Activated naive CD8-positive, alpha-beta T cell treated with anti-CD3 and anti-CD28 coated beads, Interleukin-2, amount 10 ng/mL, durations not matched to agents 7 days and 5 days (primary cell): ENCODE results near the gene ARMC12. TPM values are rescaled to one million over a fixed set of nuclear protein-coding genes. Genes with fewer than 3 reads are reported as not detected.

Experiments used
- ATAC-seq: fragments of 150-1000 bp; cut with Tn5 transposase; one replicate; pipeline ENCODE4 v1.10.0; 2021; ENCODE audit warnings: low read depth, moderate library complexity
- POLR2A ChIA-PET: fragments of 350-600 bp; sonication (Branson Sonifier 250); formaldehyde crosslinking; loops from one replicate; lab custom pipeline; 2021; ENCODE audit warnings: antibody characterized with exemption; lab: Charles Lee
- DNase-seq: peaks from one replicate; pipeline ENCODE4 v3.0.0; 2021
- H3K27ac Mint-ChIP-seq: one replicate; pipeline ENCODE4 v1.8.0; 2022; ENCODE audit warnings: mild to moderate bottlenecking, mixed read lengths
- H3K27me3 Mint-ChIP-seq: one replicate; pipeline ENCODE4 v1.8.0; 2022; ENCODE audit warnings: mild to moderate bottlenecking, moderate library complexity, mixed read lengths
- H3K36me3 Mint-ChIP-seq: one replicate; pipeline ENCODE4 v1.8.0; 2021; ENCODE audit warnings: mild to moderate bottlenecking, mixed read lengths
- H3K4me1 Mint-ChIP-seq: one replicate; pipeline ENCODE4 v1.8.0; 2021; ENCODE audit warnings: mixed read lengths
- H3K4me3 Mint-ChIP-seq: one replicate; pipeline ENCODE4 v1.8.0; 2022; ENCODE audit warnings: mild to moderate bottlenecking, moderate library complexity, mixed read lengths
- H3K9me3 Mint-ChIP-seq: one replicate; pipeline ENCODE4 v1.8.0; 2021; ENCODE audit warnings: mixed read lengths
- total RNA-seq, 2 experiments: library from RNA; stranded (reverse); gene quantifications; one replicate each; pipeline ENCODE4 v1.2.3, GENCODE V29; 2021

The ARMC12 gene
- total RNA-seq, 2 experiments from 2014 or later, result 0.85 to 0.97 TPM

GRCh38 chr6:35708585-35708984 lies 28.2 kb upstream of the ARMC12 start:
- POLR2A ChIA-PET, result no interaction called here
- DNase-seq (no peak), ATAC-seq (no peak)
- no peak overlapping the region for H3K4me3 Mint-ChIP-seq
- peaks cover 3% of the 10 kb centered on the region for H3K9me3 Mint-ChIP-seq
- H3K4me1 Mint-ChIP-seq, result peaks cover 23% of the 10 kb centered on the region
- H3K36me3 Mint-ChIP-seq, result no peaks in the 10 kb centered on the region
- no peaks in the 10 kb centered on the region for H3K27me3 Mint-ChIP-seq
- H3K27ac Mint-ChIP-seq, result no peak overlapping the region

- Mint-ChIP-seq H3K4me3 (no peak overlapping the region), H3K36me3 (no peaks in the 10 kb centered on the region), H3K27me3 (no peaks in the 10 kb centered on the region), H3K4me1 (peaks cover 26% of the 10 kb centered on the region), H3K27ac (peak overlapping the region; percentile 37), H3K9me3 (no peaks in the 10 kb centered on the region)
- POLR2A ChIA-PET, result interaction anchor here (0.6 kb wide), 1 partner anchor 10 kb away, joined by 3 read pairs; no protein-coding TSS in a partner anchor
- ATAC-seq (peak; percentile 84), DNase-seq (peak; percentile 26)
Observed at GRCh38 chr6:35710241-35710847, 26.5 kb upstream of the ARMC12 start.

GRCh38 chr6:35711731-35712130 lies 25.1 kb upstream of the ARMC12 start:
- POLR2A ChIA-PET, result no interaction called here

GRCh38 chr6:35713006-35713767 lies 23.6 kb upstream of the ARMC12 start:
- no peak overlapping the region for H3K27ac Mint-ChIP-seq
- H3K9me3 Mint-ChIP-seq, result no peaks in the 10 kb centered on the region
- H3K36me3 Mint-ChIP-seq, result no peaks in the 10 kb centered on the region
- ATAC-seq (peak; percentile 28), DNase-seq (peak; percentile 30)
- no peak overlapping the region for H3K4me3 Mint-ChIP-seq
- POLR2A ChIA-PET, result interaction anchor here (0.5 to 1.2 kb wide), 5 partner anchors 11 to 1440 kb away, joined by 3 to 6 read pairs (median 4); no protein-coding TSS in a partner anchor
- no peaks in the 10 kb centered on the region for H3K27me3 Mint-ChIP-seq
- peaks cover 32% of the 10 kb centered on the region for H3K4me1 Mint-ChIP-seq

More at GRCh38 chr6:35711731-35712130, 25.1 kb upstream of the ARMC12 start:
- Mint-ChIP-seq H3K36me3 (no peaks in the 10 kb centered on the region), H3K9me3 (no peaks in the 10 kb centered on the region), H3K4me3 (no peak overlapping the region), H3K4me1 (peaks cover 22% of the 10 kb centered on the region), H3K27me3 (no peaks in the 10 kb centered on the region), H3K27ac (no peak overlapping the region)
- ATAC-seq (no peak), DNase-seq (peak; percentile 3)

- Mint-ChIP-seq H3K27ac (peak overlapping the region; percentile 91), H3K4me1 (peaks cover 51% of the 10 kb centered on the region), H3K9me3 (no peaks in the 10 kb centered on the region), H3K36me3 (no peaks in the 10 kb centered on the region), H3K4me3 (no peak overlapping the region), H3K27me3 (no peaks in the 10 kb centered on the region)
- POLR2A ChIA-PET, result interaction anchor here (1.7 kb wide), 1 partner anchor 9 kb away, joined by 4 read pairs; no protein-coding TSS in a partner anchor
- DNase-seq (peak; percentile 13), ATAC-seq (no peak)
Observed at GRCh38 chr6:35716798-35717197, 20.0 kb upstream of the ARMC12 start.

GRCh38 chr6:35717449-35718374 lies 19.1 kb upstream of the ARMC12 start:
- POLR2A ChIA-PET, result interaction anchor here (1.4 to 2.6 kb wide), 4 partner anchors 8 to 55 kb away, joined by 3 to 14 read pairs (median 4); no protein-coding TSS in a partner anchor
- H3K9me3 Mint-ChIP-seq, result no peaks in the 10 kb centered on the region
- H3K27ac Mint-ChIP-seq, result peak overlapping the region; percentile 91
- peaks cover 45% of the 10 kb centered on the region for H3K4me1 Mint-ChIP-seq
- no peaks in the 10 kb centered on the region for H3K36me3 Mint-ChIP-seq
- no peak for ATAC-seq
- H3K27me3 Mint-ChIP-seq, result no peaks in the 10 kb centered on the region
- peak; percentile 28 for DNase-seq
- peak overlapping the region; percentile 65 for H3K4me3 Mint-ChIP-seq

GRCh38 chr6:35718375-35718736 lies 18.5 kb upstream of the ARMC12 start:
- peaks cover 41% of the 10 kb centered on the region for H3K4me1 Mint-ChIP-seq
- ATAC-seq, result no peak
- POLR2A ChIA-PET, result interaction anchor here (1.4 to 2.6 kb wide), 3 partner anchors 9 to 55 kb away, joined by 3 to 14 read pairs (median 5); no protein-coding TSS in a partner anchor
- H3K4me3 Mint-ChIP-seq, result peak overlapping the region; percentile 65
- H3K9me3 Mint-ChIP-seq, result no peaks in the 10 kb centered on the region
- no peaks in the 10 kb centered on the region for H3K27me3 Mint-ChIP-seq
- peak; percentile 24 for DNase-seq
- H3K36me3 Mint-ChIP-seq, result no peaks in the 10 kb centered on the region
- peak overlapping the region; percentile 91 for H3K27ac Mint-ChIP-seq

- ATAC-seq (peak; percentile 34), DNase-seq (peak; percentile 44)
- peak overlapping the region; percentile 65 for H3K4me3 Mint-ChIP-seq
- POLR2A ChIA-PET, result interaction anchor here (0.5 to 2.6 kb wide), 4 partner anchors 8 to 626 kb away, joined by 3 to 14 read pairs (median 4); no protein-coding TSS in a partner anchor
- H3K36me3 Mint-ChIP-seq, result no peaks in the 10 kb centered on the region
- no peaks in the 10 kb centered on the region for H3K9me3 Mint-ChIP-seq
- H3K4me1 Mint-ChIP-seq, result peaks cover 37% of the 10 kb centered on the region
- peak overlapping the region; percentile 91 for H3K27ac Mint-ChIP-seq
- H3K27me3 Mint-ChIP-seq, result no peaks in the 10 kb centered on the region
Observed at GRCh38 chr6:35718911-35719381, 17.9 kb upstream of the ARMC12 start.

GRCh38 chr6:35719404-35719829 lies 17.4 kb upstream of the ARMC12 start:
- H3K27ac Mint-ChIP-seq, result peak overlapping the region; percentile 91
- peaks cover 37% of the 10 kb centered on the region for H3K4me1 Mint-ChIP-seq
- H3K36me3 Mint-ChIP-seq, result no peaks in the 10 kb centered on the region
- peak; percentile 6 for ATAC-seq
- no peaks in the 10 kb centered on the region for H3K27me3 Mint-ChIP-seq
- peak overlapping the region; percentile 65 for H3K4me3 Mint-ChIP-seq
- H3K9me3 Mint-ChIP-seq, result no peaks in the 10 kb centered on the region
- peak; percentile 43 for DNase-seq
- POLR2A ChIA-PET, result interaction anchor here (0.6 to 2.6 kb wide), 5 partner anchors 8 to 56 kb away, joined by 3 to 14 read pairs (median 4); no protein-coding TSS in a partner anchor

GRCh38 chr6:35719830-35720733 lies 16.8 kb upstream of the ARMC12 start:
- no peaks in the 10 kb centered on the region for H3K9me3 Mint-ChIP-seq
- peak overlapping the region; percentile 91 for H3K27ac Mint-ChIP-seq
- peak overlapping the region; percentile 65 for H3K4me3 Mint-ChIP-seq
- ATAC-seq, result peak; percentile 48
- H3K4me1 Mint-ChIP-seq, result peaks cover 39% of the 10 kb centered on the region
- no peaks in the 10 kb centered on the region for H3K36me3 Mint-ChIP-seq
- no peaks in the 10 kb centered on the region for H3K27me3 Mint-ChIP-seq
- POLR2A ChIA-PET, result interaction anchor here (0.6 to 2.6 kb wide), 4 partner anchors 10 to 56 kb away, joined by 3 to 14 read pairs (median 4); no protein-coding TSS in a partner anchor
- peak; percentile 53 for DNase-seq

GRCh38 chr6:35722121-35722761 lies 14.6 kb upstream of the ARMC12 start:
- no peaks in the 10 kb centered on the region for H3K27me3 Mint-ChIP-seq

More at GRCh38 chr6:35722121-35722761, 14.6 kb upstream of the ARMC12 start:
- no peak overlapping the region for H3K27ac Mint-ChIP-seq
- H3K36me3 Mint-ChIP-seq, result no peaks in the 10 kb centered on the region
- no peak for ATAC-seq
- H3K4me3 Mint-ChIP-seq, result no peak overlapping the region
- POLR2A ChIA-PET, result no interaction called here
- peaks cover 58% of the 10 kb centered on the region for H3K4me1 Mint-ChIP-seq
- no peaks in the 10 kb centered on the region for H3K9me3 Mint-ChIP-seq
- DNase-seq, result no peak
